ENCODE results near the gene ABCB1. TPM values are rescaled to one million over a fixed set of nuclear protein-coding genes. Genes with fewer than 3 reads are reported as not detected.

ABCB1 gene
- polyA plus RNA-seq, 1 experiment: 2.9 TPM

- ChIA-PET POLR2A (no interaction called here), CTCF (no interaction called here)
- Histone ChIP-seq H3K9me3 (ENCODE audit: control insufficient read depth, insufficient read depth, low read length) (no peaks in the 10 kb centered on the region), H3K27me3 (ENCODE audit: control insufficient read depth, insufficient read depth, low read length) (no peaks in the 10 kb centered on the region), H3K4me3 (ENCODE audit: low read depth, low read length) (no peak overlapping the region), H3K27ac (ENCODE audit: low read depth, low read length) (no peak overlapping the region)
- no peak for TF ChIP-seq CTCF (IDR thresholded peaks at IDR 0.05; ENCODE audit: low read depth, low read length)
- DNase-seq (ENCODE audit: low read depth, low spot score): no peak
Measured at GRCh38 chr7:87609916-87610315, 9.2 kb upstream of the ABCB1 start.

GRCh38 chr7:87608431-87608830 is 7.7 kb upstream of the ABCB1 start:
- H3K27me3 ChIP-seq (ENCODE audit: control insufficient read depth, insufficient read depth, low read length): no peaks in the 10 kb centered on the region
- H3K27ac ChIP-seq (ENCODE audit: low read depth, low read length): no peak overlapping the region
- POLR2A ChIA-PET: no interaction called here
- no peak for DNase-seq (ENCODE audit: low read depth, low spot score)
- H3K4me3 ChIP-seq (ENCODE audit: low read depth, low read length): no peak overlapping the region
- no peaks in the 10 kb centered on the region for H3K9me3 ChIP-seq (ENCODE audit: control insufficient read depth, insufficient read depth, low read length)
- CTCF ChIA-PET: no interaction called here
- TF ChIP-seq CTCF (IDR thresholded peaks at IDR 0.05; ENCODE audit: low read depth, low read length): no peak

- ChIA-PET CTCF (no interaction called here), POLR2A (no interaction called here)
- H3K4me3 ChIP-seq (ENCODE audit: low read depth, low read length): no peak overlapping the region
- no peak for TF ChIP-seq CTCF (IDR thresholded peaks at IDR 0.05; ENCODE audit: low read depth, low read length)
- no peak overlapping the region for H3K27ac ChIP-seq (ENCODE audit: low read depth, low read length)
- no peak for DNase-seq (ENCODE audit: low read depth, low spot score)
- H3K27me3 ChIP-seq (ENCODE audit: control insufficient read depth, insufficient read depth, low read length): peaks cover 8% of the 10 kb centered on the region
- H3K9me3 ChIP-seq (ENCODE audit: control insufficient read depth, insufficient read depth, low read length): no peaks in the 10 kb centered on the region; the same call in 1 of the 2 replicates
Measured at GRCh38 chr7:87604264-87604663, 3.6 kb upstream of the ABCB1 start.

- Histone ChIP-seq H3K9me3 (ENCODE audit: control insufficient read depth, insufficient read depth, low read length) (no peaks in the 10 kb centered on the region; the same call in 1 of the 2 replicates), H3K4me3 (ENCODE audit: low read depth, low read length) (no peak overlapping the region), H3K27ac (ENCODE audit: low read depth, low read length) (no peak overlapping the region), H3K27me3 (ENCODE audit: control insufficient read depth, insufficient read depth, low read length) (peaks cover 12% of the 10 kb centered on the region)
- CTCF ChIA-PET: no interaction called here
- DNase-seq (ENCODE audit: low read depth, low spot score): no peak
- no peak for TF ChIP-seq CTCF (IDR thresholded peaks at IDR 0.05; ENCODE audit: low read depth, low read length)
- POLR2A ChIA-PET: no interaction called here
Measured at GRCh38 chr7:87599336-87599735, 1.3 kb downstream of the ABCB1 start.

- Histone ChIP-seq H3K27me3 (ENCODE audit: control insufficient read depth, insufficient read depth, low read length) (peaks cover 12% of the 10 kb centered on the region), H3K9me3 (ENCODE audit: control insufficient read depth, insufficient read depth, low read length) (no peaks in the 10 kb centered on the region; the same call in 1 of the 2 replicates), H3K4me3 (ENCODE audit: low read depth, low read length) (no peak overlapping the region), H3K27ac (ENCODE audit: low read depth, low read length) (no peak overlapping the region)
- no peak for DNase-seq (ENCODE audit: low read depth, low spot score)
- POLR2A ChIA-PET: no interaction called here
- CTCF ChIA-PET: no interaction called here
- no peak for TF ChIP-seq CTCF (IDR thresholded peaks at IDR 0.05; ENCODE audit: low read depth, low read length)
Measured at GRCh38 chr7:87598234-87599009, 2.3 kb downstream of the ABCB1 start.
